Trophoblast cell (in vitro differentiated cells and primary cell): ENCODE measurements around the gene TGDS.

Experiments
- DNase-seq, 2 donors: peaks; one replicate each; pipeline ENCODE4 v3.0.0-alpha.2; 2016
- H2AFZ ChIP-seq: 2 replicates; pipeline ENCODE4 v1.6.1; 2013; ENCODE audit warnings: low read length, moderate library complexity, mild to moderate bottlenecking; ENCODE audit not compliant: insufficient read depth, poor library complexity
- H2AK5ac ChIP-seq: 2 replicates; pipeline ENCODE4 v1.6.1; 2013; ENCODE audit warnings: mild to moderate bottlenecking, low read length
- H2BK120ac ChIP-seq: 2 replicates; pipeline ENCODE4 v1.6.1; 2013; ENCODE audit warnings: low read length, mild to moderate bottlenecking, moderate library complexity; ENCODE audit not compliant: insufficient read depth, poor library complexity
- H2BK12ac ChIP-seq: 2 replicates; pipeline ENCODE4 v1.6.1; 2013; ENCODE audit warnings: mild to moderate bottlenecking, low read length, moderate library complexity
- H2BK5ac ChIP-seq: 2 replicates; pipeline ENCODE4 v1.6.1; 2013; ENCODE audit warnings: low read length, low read depth, moderate library complexity, mild to moderate bottlenecking; ENCODE audit not compliant: poor library complexity
- H3K14ac ChIP-seq: 2 replicates; pipeline ENCODE4 v1.6.1; 2013; ENCODE audit warnings: mild to moderate bottlenecking, low read length
- H3K18ac ChIP-seq: 2 replicates; pipeline ENCODE4 v1.6.1; 2013; ENCODE audit warnings: mild to moderate bottlenecking, low read length
- H3K23ac ChIP-seq: 2 replicates; pipeline ENCODE4 v1.6.1; 2013; ENCODE audit warnings: low read length
- H3K27ac ChIP-seq: 2 replicates; pipeline ENCODE4 v1.5.1; 2013; ENCODE audit warnings: low read depth, mild to moderate bottlenecking, inconsistent platforms, low read length, moderate library complexity
- H3K27me3 ChIP-seq: 2 replicates; pipeline ENCODE4 v1.6.1; 2013; ENCODE audit warnings: inconsistent platforms, mild to moderate bottlenecking, low read length, moderate library complexity; ENCODE audit not compliant: insufficient read depth
- H3K36me3 ChIP-seq, 2 experiments: 1 replicate in 1 of 2; 2 replicates in 1 of 2; pipeline ENCODE4 v1.6.1; 2013; ENCODE audit warnings: low read length in 2 of 2, mild to moderate bottlenecking in 2 of 2, moderate library complexity in 1 of 2; ENCODE audit not compliant: insufficient read depth in 2 of 2, control insufficient read depth in 1 of 2
- H3K4ac ChIP-seq: 2 replicates; pipeline ENCODE4 v1.6.1; 2013; ENCODE audit warnings: low read depth, mild to moderate bottlenecking, low read length, moderate library complexity
- H3K4me1 ChIP-seq, 2 experiments: 1 replicate in 1 of 2; 2 replicates in 1 of 2; pipeline ENCODE4 v1.6.1; 2013; ENCODE audit warnings: low read length in 2 of 2, mild to moderate bottlenecking in 2 of 2, moderate library complexity in 1 of 2; ENCODE audit not compliant: insufficient read depth in 2 of 2, control insufficient read depth in 1 of 2
- H3K4me2 ChIP-seq: 2 replicates; pipeline ENCODE4 v1.6.1; 2013; ENCODE audit warnings: inconsistent platforms, mild to moderate bottlenecking, low read length, moderate library complexity
- H3K4me3 ChIP-seq: 2 replicates; pipeline ENCODE4 v1.5.1; 2013; ENCODE audit warnings: mild to moderate bottlenecking, low read depth, low read length, inconsistent platforms
- H3K79me1 ChIP-seq: one replicate; pipeline ENCODE4 v1.6.1; 2013; ENCODE audit warnings: low read length
- H3K79me2 ChIP-seq: 2 replicates; pipeline ENCODE4 v1.6.1; 2013; ENCODE audit warnings: low read length, mild to moderate bottlenecking; ENCODE audit not compliant: control insufficient read depth, insufficient read depth, poor library complexity
- H3K9ac ChIP-seq: 2 replicates; pipeline ENCODE4 v1.6.1; 2013; ENCODE audit warnings: mild to moderate bottlenecking, low read length
- H3K9me3 ChIP-seq: 2 replicates; pipeline ENCODE4 v1.6.1; 2013; ENCODE audit warnings: low read depth, mild to moderate bottlenecking, control low read depth, inconsistent platforms, low read length; ENCODE audit not compliant: insufficient read depth
- H4K12ac ChIP-seq: 2 replicates; pipeline ENCODE4 v1.6.1; 2013; ENCODE audit warnings: low read depth, mild to moderate bottlenecking, low read length, moderate library complexity
- H4K8ac ChIP-seq: 2 replicates; pipeline ENCODE4 v1.6.1; 2013; ENCODE audit warnings: low read depth, mild to moderate bottlenecking, low read length, moderate library complexity
- H4K91ac ChIP-seq: one replicate; pipeline ENCODE4 v1.6.1; 2013; ENCODE audit warnings: low read depth, mild to moderate bottlenecking, low read length, moderate library complexity
- WGBS: extraction: QIAGEN DNeasy Blood & Tissue Kit; methylation state at CpG from one replicate; pipeline ENCODE4 v1.1.7; 2013; ENCODE audit warnings: missing lambda C conversion rate; ENCODE audit not compliant: insufficient read length, insufficient coverage; ENCODE audit errors: extremely low coverage; 5-methylcytosine and 5-hydroxymethylcytosine counted together

The TGDS gene

DNA sequence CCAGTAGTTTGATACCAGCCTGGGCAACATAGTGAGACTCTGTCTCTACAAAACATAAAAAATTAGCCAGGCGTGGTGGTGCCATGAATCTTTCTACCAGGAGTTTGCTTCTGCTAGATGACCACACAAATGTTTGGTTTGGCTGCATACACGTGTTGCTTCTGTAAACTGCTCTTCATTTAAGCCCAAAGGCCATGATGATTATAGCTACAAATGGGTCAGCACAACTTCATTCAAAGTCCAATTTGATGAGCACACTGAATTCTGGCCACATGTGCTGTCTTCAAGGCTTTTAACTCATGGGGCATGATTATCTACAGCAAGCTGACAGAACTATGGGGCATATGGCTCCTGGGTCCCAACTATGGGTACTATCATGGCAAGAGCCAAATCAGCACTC, 70.2 kb downstream of the TGDS start:
- H3K9me3 ChIP-seq = peaks cover 3% of the 10 kb centered on the region
- no peaks in the 10 kb centered on the region for H3K4me1 ChIP-seq
- no peak overlapping the region for H2AK5ac ChIP-seq
- no peak overlapping the region for H3K4me2 ChIP-seq
- H2AFZ ChIP-seq = no peak overlapping the region
- no peak overlapping the region for H3K27ac ChIP-seq
- H2BK12ac ChIP-seq = no peak overlapping the region
- DNase-seq = no peak
- H2BK5ac ChIP-seq = no peak overlapping the region
- no peaks in the 10 kb centered on the region for H3K79me2 ChIP-seq
- no CpG with 5 or more reads among the region's 2 CpGs for WGBS
- no peak overlapping the region for H3K18ac ChIP-seq
- H3K4me3 ChIP-seq = no peak overlapping the region
- no peak overlapping the region for H3K14ac ChIP-seq
- no peak overlapping the region for H3K23ac ChIP-seq
- H4K91ac ChIP-seq = no peak overlapping the region
- no peaks in the 10 kb centered on the region for H3K36me3 ChIP-seq
- no peak overlapping the region for H3K9ac ChIP-seq
- no peaks in the 10 kb centered on the region for H3K79me1 ChIP-seq
- no peaks in the 10 kb centered on the region for H3K27me3 ChIP-seq
- no peak overlapping the region for H2BK120ac ChIP-seq
- no peak overlapping the region for H3K4ac ChIP-seq
- no peak overlapping the region for H4K12ac ChIP-seq
- no peak overlapping the region for H4K8ac ChIP-seq

- DNase-seq = no peak
- no peak overlapping the region for H3K23ac ChIP-seq
- no peak overlapping the region for H2AFZ ChIP-seq
- no peak overlapping the region for H2AK5ac ChIP-seq
- no peaks in the 10 kb centered on the region for H3K36me3 ChIP-seq
- no peaks in the 10 kb centered on the region for H3K79me1 ChIP-seq
- H2BK120ac ChIP-seq = no peak overlapping the region
- no peak overlapping the region for H4K8ac ChIP-seq
- no peaks in the 10 kb centered on the region for H3K27me3 ChIP-seq
- no peak overlapping the region for H3K9ac ChIP-seq
- H4K91ac ChIP-seq = no peak overlapping the region
- H3K18ac ChIP-seq = no peak overlapping the region
- H3K4me2 ChIP-seq = no peak overlapping the region
- H3K79me2 ChIP-seq = no peaks in the 10 kb centered on the region
- peaks cover 3% of the 10 kb centered on the region for H3K9me3 ChIP-seq
- no peaks in the 10 kb centered on the region for H3K4me1 ChIP-seq
- H2BK5ac ChIP-seq = no peak overlapping the region
- H3K4ac ChIP-seq = no peak overlapping the region
- WGBS = no CpG with 5 or more reads among the region's 7 CpGs
- no peak overlapping the region for H4K12ac ChIP-seq
- H3K14ac ChIP-seq = no peak overlapping the region
- H3K27ac ChIP-seq = no peak overlapping the region
- no peak overlapping the region for H3K4me3 ChIP-seq
- no peak overlapping the region for H2BK12ac ChIP-seq
Observed at GRCh38 chr13:94524407-94524806, 71.5 kb downstream of the TGDS start.
